GM12878 (cell line): ENCODE results near the gene MTFR2. TPM values are rescaled to one million over a fixed set of nuclear protein-coding genes. Genes with fewer than 3 reads are reported as not detected.
A peak's percentile ranks its signal among the peaks of the same experiment; 100 is the strongest.

Experiments used
- ATAC-seq: fragments of 200-7000 bp; cut with Tn5 transposase; 3 replicates; pipeline ENCODE4 v1.9.1; 2020; ENCODE audit warnings: mild to moderate bottlenecking, moderate library complexity
- BruUV-seq: library from RNA; stranded (reverse); fragments of 400-500 nt; replicated peaks from 2 replicates; lab custom pipeline; 2021; lab: Mats Ljungman, UMichigan
- CTCF ChIA-PET: fragments of 300-600 bp; sonication (Branson Sonifier 250); formaldehyde crosslinking; extraction: SDS; loops from one replicate; lab custom pipeline; 2021; ENCODE audit warnings: inconsistent platforms; lab: Yijun Ruan, JAX
- POLR2A ChIA-PET: fragments of 350-600 bp; formaldehyde crosslinking; extraction: SDS; loops from one replicate; lab custom pipeline; 2021; ENCODE audit warnings: inconsistent platforms; lab: Charles Lee
- RAD21 ChIA-PET: fragments of 300-600 bp; sonication (Branson Sonifier 250); formaldehyde crosslinking; loops from one replicate; lab custom pipeline; 2023; ENCODE audit warnings: antibody characterized with exemption; ENCODE audit not compliant: unreplicated experiment; lab: Charles Lee
- SMC1A ChIA-PET: fragments of 300-600 bp; sonication (Branson Sonifier 250); formaldehyde crosslinking; loops from one replicate; lab custom pipeline; 2023; ENCODE audit not compliant: unreplicated experiment, uncharacterized antibody; lab: Charles Lee
- DNase-seq: peaks from one replicate; pipeline ENCODE4 v3.0.0-alpha.2; 2011; ENCODE audit warnings: low read depth, low spot score
- FAIRE-seq: peaks from 3 replicates; lab custom pipeline; 2011; peaks lifted over from hg19 to GRCh38; lab: Jason Lieb, UNC
- H2AFZ ChIP-seq: 2 replicates; pipeline ENCODE4 v1.6.0; 2011; ENCODE audit warnings: low read depth, low read length, control low read depth; ENCODE audit not compliant: control insufficient read depth
- H3K27ac ChIP-seq: 2 replicates; pipeline ENCODE4 v1.5.1; 2011; ENCODE audit warnings: control low read depth; ENCODE audit not compliant: control insufficient read depth, insufficient read depth
- H3K27me3 ChIP-seq, 2 experiments: replicated peaks in 1 of 2; 2 replicates each; pipeline versions ENCODE4 v1.6.0 to v1.6.1; 2011; ENCODE audit warnings: low read length in 1 of 2; ENCODE audit not compliant: control insufficient read depth in 2 of 2, insufficient read depth in 2 of 2
- H3K36me3 ChIP-seq, 2 experiments: 2 replicates each; pipeline ENCODE4 v1.5.1; 2011; ENCODE audit warnings: low read length in 1 of 2; ENCODE audit not compliant: control insufficient read depth in 2 of 2, insufficient read depth in 2 of 2
- H3K4me1 ChIP-seq: 2 replicates; pipeline ENCODE4 v1.6.1; 2011; ENCODE audit warnings: mild to moderate bottlenecking, low read length, moderate library complexity, mixed read lengths; ENCODE audit not compliant: control insufficient read depth, insufficient read depth
- H3K4me2 ChIP-seq: 2 replicates; pipeline ENCODE4 v1.6.0; 2011; ENCODE audit warnings: control low read depth; ENCODE audit not compliant: control insufficient read depth, insufficient read depth
- H3K4me3 ChIP-seq: fragments of 200-600 bp; sonication (generic); 2 replicates; pipeline ENCODE4 v1.5.1; 2016
- H3K79me2 ChIP-seq: 2 replicates; pipeline ENCODE4 v1.6.0; 2011; ENCODE audit warnings: low read length; ENCODE audit not compliant: control insufficient read depth, insufficient read depth
- H3K9ac ChIP-seq: 2 replicates; pipeline ENCODE4 v1.8.0; 2011; ENCODE audit warnings: low read length, control low read depth, mixed read lengths; ENCODE audit not compliant: control insufficient read depth, insufficient read depth
- H3K9me3 ChIP-seq: replicated peaks from 3 replicates; pipeline ENCODE4 v1.5.1; 2011; ENCODE audit warnings: mild to moderate bottlenecking, low read length; ENCODE audit not compliant: control insufficient read depth, insufficient read depth
- H4K20me1 ChIP-seq: 2 replicates; pipeline ENCODE4 v1.6.0; 2011; ENCODE audit not compliant: control insufficient read depth, insufficient read depth
- ATF7 ChIP-seq: fragments of 450-650 bp; IDR thresholded peaks from 2 replicates; pipeline ENCODE4 v1.6.1; 2016; ENCODE audit warnings: low read depth, mild to moderate bottlenecking
- CREB1 ChIP-seq: IDR thresholded peaks from 2 replicates; pipeline ENCODE4 v1.6.1; 2012; ENCODE audit warnings: low read depth, mild to moderate bottlenecking, inconsistent platforms
- ESRRA ChIP-seq: IDR thresholded peaks from 2 replicates; pipeline ENCODE4 v1.6.1; 2012; ENCODE audit warnings: mild to moderate bottlenecking, low read length, improper control_type of control experiment
- KAT2A ChIP-seq: conservative IDR thresholded peaks from 2 replicates; pipeline ENCODE4 v1.6.1; 2011; ENCODE audit warnings: low read depth, low read length; ENCODE audit not compliant: control insufficient read depth
- KLF5 ChIP-seq: fragments of 450-650 bp; IDR thresholded peaks from 2 replicates; pipeline ENCODE4 v1.6.1; 2014; ENCODE audit warnings: mild to moderate bottlenecking; ENCODE audit not compliant: partially characterized antibody
- NFXL1 ChIP-seq: fragments of 450-650 bp; IDR thresholded peaks from 2 replicates; pipeline ENCODE4 v1.6.1; 2017; ENCODE audit warnings: antibody characterized with exemption, mild to moderate bottlenecking, borderline replicate concordance
- RAD51 ChIP-seq: fragments of 450-650 bp; IDR thresholded peaks from 2 replicates; pipeline ENCODE4 v1.6.1; 2016; ENCODE audit warnings: moderate library complexity, mild to moderate bottlenecking, inconsistent platforms
- RB1 ChIP-seq: fragments of 450-650 bp; formaldehyde crosslinking; IDR thresholded peaks from 2 replicates; pipeline ENCODE4 v1.6.1; 2017; ENCODE audit warnings: mild to moderate bottlenecking, borderline replicate concordance
- RELA ChIP-seq: fragments of 450-650 bp; IDR thresholded peaks from 2 replicates; pipeline ENCODE4 v1.8.0; 2014; ENCODE audit warnings: borderline replicate concordance; ENCODE audit not compliant: partially characterized antibody
- SMARCA5 ChIP-seq: fragments of 450-650 bp; IDR thresholded peaks from 2 replicates; pipeline ENCODE4 v1.6.1; 2017; ENCODE audit warnings: mild to moderate bottlenecking
- SREBF1 ChIP-seq: IDR thresholded peaks from 2 replicates; pipeline ENCODE4 v1.6.1; 2012; ENCODE audit warnings: mild to moderate bottlenecking, low read length
- SREBF2 ChIP-seq: IDR thresholded peaks from 2 replicates; pipeline ENCODE4 v1.6.1; 2012; ENCODE audit warnings: mild to moderate bottlenecking, low read length
- STAT3 ChIP-seq: IDR thresholded peaks from 2 replicates; pipeline ENCODE4 v1.6.1; 2011; ENCODE audit warnings: low read depth, low read length, improper control_type of control experiment
- WGBS: methylation state at CpG from one replicate; pipeline ENCODE4 v1.1.6; 2016; ENCODE audit warnings: low lambda C conversion rate; ENCODE audit not compliant: insufficient replicate concordance, insufficient coverage; ENCODE audit errors: missing lambda C conversion rate; 5-methylcytosine and 5-hydroxymethylcytosine counted together
- in situ Hi-C: fragments of 300-500 bp; cut with MboI; formaldehyde crosslinking; loops from 9 replicates; pipeline ENCODE4 v1.14.3; 2018; ENCODE audit warnings: mixed read lengths
- intact Hi-C: fragments of 100-400 bp; cut with micrococcal nuclease; formaldehyde crosslinking; loops from one replicate; pipeline ENCODE4 v1.14.2; 2022; ENCODE audit not compliant: unreplicated experiment
- polyA plus RNA-seq, 11 experiments: library from polyadenylated mRNA; depleted of rRNA in 4 of 11; unstranded in 6 of 11; stranded (reverse) in 5 of 11; fragments of >200 nt; fragmentation: Nextera tagmentation in 4 of 11; fragmentation: Illumina TruSeq in 1 of 11; extraction: Ambion mirVana in 4 of 11; extraction: Trizol in 1 of 11; gene quantifications; 1 replicate in 1 of 11; 2 replicates in 10 of 11; pipeline versions ENCODE4 v1.2.1 to v1.2.3, GENCODE V29; 2011 to 2016; ENCODE audit warnings: inconsistent platforms in 2 of 11, missing spikeins in 2 of 11, low read depth in 1 of 11
- total RNA-seq, 4 experiments: library from RNA; depleted of rRNA in 3 of 4; stranded (reverse); fragments of >200 nt in 3 of 4; fragmentation: Illumina TruSeq in 1 of 4; extraction: Trizol in 1 of 4; gene quantifications; 2 replicates each; pipeline versions ENCODE4 v1.2.1 to v1.2.3, GENCODE V29; 2013 to 2021
- TF ChIP-seq, protein P1 (sequence below): IDR thresholded peaks from 2 replicates; pipeline ENCODE4 v1.6.1; 2012; ENCODE audit warnings: low read length, inconsistent platforms
- TF ChIP-seq, protein P2 (sequence below): IDR thresholded peaks from 2 replicates; pipeline ENCODE4 v1.6.1; 2012; ENCODE audit warnings: low read depth, low read length, improper control_type of control experiment
- TF ChIP-seq, protein P3 (sequence below): IDR thresholded peaks from 2 replicates; pipeline ENCODE4 v1.6.1; 2012; ENCODE audit warnings: improper control_type of control experiment, low read depth, low read length; ENCODE audit not compliant: insufficient replicate concordance

Gene MTFR2
- total and polyA plus RNA-seq, 10 of the 15 experiments (the other 5 are each of a cell fraction or from before 2014, with no cell fraction given): 7.3 to 33.5 (median 25.3) TPM

DNA sequence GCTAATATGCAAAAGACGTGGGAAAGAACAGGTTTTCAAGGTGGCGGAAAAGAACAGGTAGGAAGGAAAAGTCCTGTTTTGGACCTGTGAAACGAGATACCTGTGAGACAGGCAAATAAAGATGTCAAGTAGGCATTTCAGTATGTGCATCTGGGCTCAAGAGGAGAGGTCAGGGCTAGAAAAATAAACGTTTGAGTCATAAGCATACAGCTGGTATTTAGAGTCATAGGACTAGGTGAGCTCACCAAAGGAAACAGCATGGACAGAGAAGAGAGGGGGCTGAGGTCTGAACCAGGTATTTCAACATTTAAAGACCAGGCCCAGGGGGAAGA is 14.9 kb downstream of the MTFR2 start (continued):
- no peak for TF ChIP-seq KAT2A
- no peak for TF ChIP-seq ATF7
- no peak for TF ChIP-seq RAD51
- no peak for TF ChIP-seq STAT3

DNA sequence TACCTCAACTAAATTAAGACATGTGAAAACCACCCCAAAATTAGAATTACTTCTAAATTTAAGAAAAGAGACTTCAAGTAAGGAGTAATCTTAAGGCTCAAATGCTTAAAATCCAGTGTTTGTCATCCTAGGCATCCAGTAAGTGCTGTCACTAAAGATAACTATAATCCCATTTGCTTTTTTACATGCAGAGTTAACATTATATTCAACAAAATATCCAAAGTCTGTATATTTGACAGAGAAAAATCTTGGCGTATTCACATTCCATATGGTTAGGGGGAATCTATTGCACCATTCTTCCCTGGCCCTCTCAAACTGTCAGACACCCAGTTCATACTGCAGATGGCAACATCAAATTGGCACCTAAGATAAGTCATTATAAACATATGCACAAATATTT is 17.4 kb downstream of the MTFR2 start:
- ChIA-PET SMC1A (no interaction called here), CTCF (interaction anchor here (1.0 kb wide), 1 partner anchor 695 kb away, joined by 3 read pairs; no protein-coding TSS in a partner anchor), RAD21 (no interaction called here), POLR2A (no interaction called here)
- DNase-seq (no peak), FAIRE-seq (peak; percentile 18), ATAC-seq (no peak)
- H3K27ac ChIP-seq: no peak overlapping the region
- H2AFZ ChIP-seq: no peak overlapping the region
- TF ChIP-seq, protein P1, sequence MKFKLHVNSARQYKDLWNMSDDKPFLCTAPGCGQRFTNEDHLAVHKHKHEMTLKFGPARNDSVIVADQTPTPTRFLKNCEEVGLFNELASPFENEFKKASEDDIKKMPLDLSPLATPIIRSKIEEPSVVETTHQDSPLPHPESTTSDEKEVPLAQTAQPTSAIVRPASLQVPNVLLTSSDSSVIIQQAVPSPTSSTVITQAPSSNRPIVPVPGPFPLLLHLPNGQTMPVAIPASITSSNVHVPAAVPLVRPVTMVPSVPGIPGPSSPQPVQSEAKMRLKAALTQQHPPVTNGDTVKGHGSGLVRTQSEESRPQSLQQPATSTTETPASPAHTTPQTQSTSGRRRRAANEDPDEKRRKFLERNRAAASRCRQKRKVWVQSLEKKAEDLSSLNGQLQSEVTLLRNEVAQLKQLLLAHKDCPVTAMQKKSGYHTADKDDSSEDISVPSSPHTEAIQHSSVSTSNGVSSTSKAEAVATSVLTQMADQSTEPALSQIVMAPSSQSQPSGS: no peak
- TF ChIP-seq SMARCA5 (no peak), RELA (no peak), SREBF1 (no peak), KLF5 (no peak), CREB1 (no peak), SREBF2 (no peak), STAT3 (no peak), NFXL1 (no peak), ESRRA (no peak), RB1 (no peak)
- TF ChIP-seq, protein P2, sequence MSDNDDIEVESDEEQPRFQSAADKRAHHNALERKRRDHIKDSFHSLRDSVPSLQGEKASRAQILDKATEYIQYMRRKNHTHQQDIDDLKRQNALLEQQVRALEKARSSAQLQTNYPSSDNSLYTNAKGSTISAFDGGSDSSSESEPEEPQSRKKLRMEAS: no peak
- TF ChIP-seq, protein P3, sequence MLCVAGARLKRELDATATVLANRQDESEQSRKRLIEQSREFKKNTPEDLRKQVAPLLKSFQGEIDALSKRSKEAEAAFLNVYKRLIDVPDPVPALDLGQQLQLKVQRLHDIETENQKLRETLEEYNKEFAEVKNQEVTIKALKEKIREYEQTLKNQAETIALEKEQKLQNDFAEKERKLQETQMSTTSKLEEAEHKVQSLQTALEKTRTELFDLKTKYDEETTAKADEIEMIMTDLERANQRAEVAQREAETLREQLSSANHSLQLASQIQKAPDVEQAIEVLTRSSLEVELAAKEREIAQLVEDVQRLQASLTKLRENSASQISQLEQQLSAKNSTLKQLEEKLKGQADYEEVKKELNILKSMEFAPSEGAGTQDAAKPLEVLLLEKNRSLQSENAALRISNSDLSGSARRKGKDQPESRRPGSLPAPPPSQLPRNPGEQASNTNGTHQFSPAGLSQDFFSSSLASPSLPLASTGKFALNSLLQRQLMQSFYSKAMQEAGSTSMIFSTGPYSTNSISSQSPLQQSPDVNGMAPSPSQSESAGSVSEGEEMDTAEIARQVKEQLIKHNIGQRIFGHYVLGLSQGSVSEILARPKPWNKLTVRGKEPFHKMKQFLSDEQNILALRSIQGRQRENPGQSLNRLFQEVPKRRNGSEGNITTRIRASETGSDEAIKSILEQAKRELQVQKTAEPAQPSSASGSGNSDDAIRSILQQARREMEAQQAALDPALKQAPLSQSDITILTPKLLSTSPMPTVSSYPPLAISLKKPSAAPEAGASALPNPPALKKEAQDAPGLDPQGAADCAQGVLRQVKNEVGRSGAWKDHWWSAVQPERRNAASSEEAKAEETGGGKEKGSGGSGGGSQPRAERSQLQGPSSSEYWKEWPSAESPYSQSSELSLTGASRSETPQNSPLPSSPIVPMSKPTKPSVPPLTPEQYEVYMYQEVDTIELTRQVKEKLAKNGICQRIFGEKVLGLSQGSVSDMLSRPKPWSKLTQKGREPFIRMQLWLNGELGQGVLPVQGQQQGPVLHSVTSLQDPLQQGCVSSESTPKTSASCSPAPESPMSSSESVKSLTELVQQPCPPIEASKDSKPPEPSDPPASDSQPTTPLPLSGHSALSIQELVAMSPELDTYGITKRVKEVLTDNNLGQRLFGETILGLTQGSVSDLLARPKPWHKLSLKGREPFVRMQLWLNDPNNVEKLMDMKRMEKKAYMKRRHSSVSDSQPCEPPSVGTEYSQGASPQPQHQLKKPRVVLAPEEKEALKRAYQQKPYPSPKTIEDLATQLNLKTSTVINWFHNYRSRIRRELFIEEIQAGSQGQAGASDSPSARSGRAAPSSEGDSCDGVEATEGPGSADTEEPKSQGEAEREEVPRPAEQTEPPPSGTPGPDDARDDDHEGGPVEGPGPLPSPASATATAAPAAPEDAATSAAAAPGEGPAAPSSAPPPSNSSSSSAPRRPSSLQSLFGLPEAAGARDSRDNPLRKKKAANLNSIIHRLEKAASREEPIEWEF: no peak
- no peaks in the 10 kb centered on the region for H3K27me3 ChIP-seq
- no peak overlapping the region for H3K4me3 ChIP-seq
- peaks cover 0 to 22% of the 10 kb centered on the region in 2 experiments for H3K36me3 ChIP-seq
- in situ Hi-C loops (no loop called here), intact Hi-C loops (no loop called here)
- H3K4me1 ChIP-seq: peaks cover 9% of the 10 kb centered on the region; the same call in 1 of the 2 replicates
- no peak overlapping the region for H3K9ac ChIP-seq
- H3K79me2 ChIP-seq: no peaks in the 10 kb centered on the region
- H3K4me2 ChIP-seq: no peak overlapping the region
- H3K9me3 ChIP-seq: no peaks in the 10 kb centered on the region
- BruUV-seq: no TSS peak
- 100% methylated on average over 1 of the region's 1 CpG for WGBS
- H4K20me1 ChIP-seq: no peaks in the 10 kb centered on the region
